Naive thymus-derived CD8-positive, alpha-beta T cell (primary cell): ENCODE data around the gene SDHAF3. TPM values are rescaled to one million over a fixed set of nuclear protein-coding genes. Genes with fewer than 3 reads are reported as not detected.
A peak's percentile ranks its signal among the peaks of the same experiment; 100 is the strongest.
"Not testable (repeated sequence)": the region's sequence is repeated elsewhere in the genome, so short reads cannot be mapped to it uniquely, and the experiment has no call there.

Source experiments
- ATAC-seq, 2 donors: fragments of 150-1000 bp; cut with Tn5 transposase in 1 of 2; sonication (Bioruptor Pico), chemical (Tn5 transposase) in 1 of 2; 1 replicate in 1 of 2; 2 replicates in 1 of 2; pipeline ENCODE4 v1.10.0; 2021; ENCODE audit warnings: mild to moderate bottlenecking in 2 of 2, moderate library complexity in 2 of 2
- POLR2A ChIA-PET: fragments of 350-600 bp; sonication (Branson Sonifier 250); formaldehyde crosslinking; loops from one replicate; lab custom pipeline; 2021; ENCODE audit warnings: antibody characterized with exemption; lab: Charles Lee
- DNase-seq, 10 donors: peaks; one replicate each; pipeline versions ENCODE4 v3.0.0 to v3.0.0-alpha.2; 2020 to 2022
- H3K27ac Mint-ChIP-seq, 10 donors: one replicate each; pipeline ENCODE4 v1.8.0; 2020 to 2022; ENCODE audit warnings: mild to moderate bottlenecking in 10 of 10, mixed read lengths in 10 of 10, moderate library complexity in 4 of 10, inconsistent platforms in 1 of 10
- H3K27me3 Mint-ChIP-seq, 5 donors: one replicate each; pipeline ENCODE4 v1.8.0; 2021 to 2022; ENCODE audit warnings: mixed read lengths in 5 of 5
- H3K36me3 Mint-ChIP-seq, 3 donors: one replicate each; pipeline ENCODE4 v1.8.0; 2020 to 2022; ENCODE audit warnings: mixed read lengths in 3 of 3, mild to moderate bottlenecking in 2 of 3, inconsistent platforms in 1 of 3
- H3K4me1 Mint-ChIP-seq, 4 donors: one replicate each; pipeline ENCODE4 v1.8.0; 2021 to 2022; ENCODE audit warnings: mixed read lengths in 4 of 4
- H3K4me3 Mint-ChIP-seq, 10 donors: one replicate each; pipeline ENCODE4 v1.8.0; 2020 to 2022; ENCODE audit warnings: mild to moderate bottlenecking in 10 of 10, mixed read lengths in 10 of 10, moderate library complexity in 6 of 10, inconsistent platforms in 1 of 10
- H3K9me3 Mint-ChIP-seq, 9 donors: one replicate each; pipeline ENCODE4 v1.8.0; 2020 to 2022; ENCODE audit warnings: mixed read lengths in 9 of 9, mild to moderate bottlenecking in 3 of 9, inconsistent platforms in 1 of 9, moderate library complexity in 1 of 9
- polyA plus RNA-seq, 3 donors: library from polyadenylated mRNA; unstranded; fragments of 300-500 nt; fragmentation: Illumina TruSeq; gene quantifications; one replicate each; pipeline ENCODE4 v1.2.3, GENCODE V29; 2021
- total RNA-seq, 8 experiments: library from RNA in 2 of 8; stranded (reverse) in 2 of 8; gene quantifications; one replicate each; pipeline ENCODE4 v1.2.3 and lab custom pipeline; 2021 to 2026

Gene SDHAF3
- total and polyA plus RNA-seq, 5 experiments from 2014 or later, result 18.3 to 70.9 (median 51.6) TPM

DNA sequence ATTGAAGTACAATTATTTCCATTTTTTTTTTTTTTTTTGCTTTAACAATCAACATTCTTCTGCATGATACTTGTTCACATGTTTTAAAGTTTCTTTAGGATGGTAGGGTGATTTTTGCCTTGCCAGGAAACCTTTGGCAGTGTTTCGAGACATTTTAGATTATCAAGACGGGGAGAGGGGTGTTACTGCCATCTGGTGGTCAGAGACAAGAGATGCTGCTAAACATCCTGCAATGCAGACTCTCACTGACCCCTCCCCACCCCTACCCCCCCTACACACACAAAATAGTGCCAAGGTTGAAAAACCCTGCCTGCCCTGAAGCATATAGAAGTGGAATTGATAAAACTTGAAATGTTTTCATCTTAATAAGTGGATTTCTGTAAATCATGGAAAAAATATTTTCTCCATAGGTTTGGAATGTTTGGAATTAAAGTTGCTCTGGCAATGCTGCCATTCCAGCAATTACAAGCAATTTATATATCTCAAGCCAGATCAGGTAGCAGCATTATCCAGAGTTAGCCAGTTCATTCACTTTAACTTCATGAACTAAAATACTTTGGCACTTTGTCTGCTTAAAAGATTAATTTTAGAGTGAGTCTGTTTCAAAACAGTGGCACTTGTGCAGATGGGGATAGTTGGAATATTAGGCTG, 62.1 kb downstream of the SDHAF3 start:
- POLR2A ChIA-PET, result no interaction called here
- Mint-ChIP-seq H3K4me1 (peaks cover 0 to 5% (median 3%) of the 10 kb centered on the region in 4 donors), H3K9me3 (no peaks in the 10 kb centered on the region), H3K4me3 (no peak overlapping the region), H3K36me3 (peaks cover 0 to 24% (median 9%) of the 10 kb centered on the region in 3 donors), H3K27me3 (no peaks in the 10 kb centered on the region), H3K27ac (no peak overlapping the region)
- ATAC-seq, result peak; percentile 52 to 53
- peak in 9 of 10 donors; percentile 5 to 69 (median 47) for DNase-seq

DNA sequence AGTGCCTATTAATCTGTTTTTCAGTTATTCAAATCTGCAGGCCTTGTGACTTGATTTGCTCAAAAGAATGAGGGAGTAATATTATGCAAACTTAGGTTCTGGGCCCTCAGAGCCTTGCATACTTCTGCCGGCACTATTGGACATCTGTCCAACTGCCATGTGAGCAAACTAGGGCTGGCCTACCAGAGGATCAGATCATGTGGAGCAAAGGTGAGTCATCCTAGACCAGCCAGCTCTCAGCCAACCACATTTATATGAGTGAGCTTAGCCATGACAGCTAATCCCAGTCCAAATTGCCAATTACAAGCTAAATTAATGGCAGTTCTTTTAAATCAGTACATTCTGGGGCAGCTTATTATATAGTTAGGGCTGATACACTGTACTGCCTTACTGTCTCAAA, 69.6 kb downstream of the SDHAF3 start:
- Mint-ChIP-seq H3K4me3 (no peak overlapping the region), H3K36me3 (peaks cover 0 to 22% (median 6%) of the 10 kb centered on the region in 3 donors), H3K27ac (no peak overlapping the region), H3K9me3 (peaks cover 0 to 9% (median 0%) of the 10 kb centered on the region in 9 donors), H3K4me1 (peaks cover 0 to 5% (median 2%) of the 10 kb centered on the region in 4 donors), H3K27me3 (peaks cover 2 to 19% (median 4%) of the 10 kb centered on the region in 5 donors)
- DNase-seq (no peak), ATAC-seq (no peak)
- POLR2A ChIA-PET, result no interaction called here

DNA sequence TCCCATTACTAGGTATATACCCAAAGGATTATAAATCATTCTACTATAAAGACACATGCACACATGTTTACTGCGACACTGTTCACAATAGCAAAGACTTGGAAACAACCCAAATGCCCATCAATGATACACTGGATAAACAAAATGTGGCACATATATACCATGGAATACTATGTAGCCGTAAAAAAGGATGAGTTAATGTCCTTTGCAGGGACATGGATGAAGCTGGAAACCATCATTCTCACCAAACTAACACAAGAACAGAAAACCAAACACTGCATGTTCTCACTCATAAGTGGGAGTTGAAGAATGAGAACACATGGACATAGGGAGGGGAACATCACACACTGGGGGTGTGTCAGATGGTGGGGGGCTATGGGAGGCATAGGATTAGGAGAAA, 78.7 kb downstream of the SDHAF3 start:
- POLR2A ChIA-PET, H3K4me1 Mint-ChIP-seq, DNase-seq, H3K27ac Mint-ChIP-seq, ATAC-seq, H3K4me3 Mint-ChIP-seq: not testable (repeated sequence)
- H3K27me3 Mint-ChIP-seq, result peaks cover 11 to 44% (median 19%) of the 10 kb centered on the region in 5 donors
- H3K36me3 Mint-ChIP-seq, result peaks cover 0 to 13% (median 0%) of the 10 kb centered on the region in 3 donors
- H3K9me3 Mint-ChIP-seq, result peaks cover 0 to 30% (median 11%) of the 10 kb centered on the region in 9 donors

DNA sequence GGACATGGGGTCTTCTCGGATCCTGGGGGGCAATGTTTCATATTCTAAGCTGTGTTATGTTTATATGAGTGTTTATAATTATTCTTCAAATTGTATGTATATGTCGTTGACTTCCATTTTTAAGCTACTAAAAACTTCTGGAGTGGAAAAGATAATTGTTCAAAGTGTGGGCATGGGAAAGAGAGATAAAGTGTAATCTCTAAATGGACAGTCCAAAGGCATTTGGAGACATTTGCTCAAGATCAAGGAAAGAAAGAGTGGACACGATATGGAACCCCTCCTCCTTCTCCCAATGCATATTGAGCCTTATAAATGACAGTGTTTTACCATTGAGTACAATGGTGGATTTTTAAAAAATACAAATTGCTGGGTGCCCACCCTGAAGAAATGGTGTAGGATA, 81.1 kb downstream of the SDHAF3 start:
- Mint-ChIP-seq H3K4me3 (no peak overlapping the region), H3K27ac (no peak overlapping the region), H3K27me3 (peaks cover 10 to 23% (median 14%) of the 10 kb centered on the region in 5 donors), H3K4me1 (no peaks in the 10 kb centered on the region), H3K9me3 (peaks cover 0 to 29% (median 10%) of the 10 kb centered on the region in 9 donors), H3K36me3 (peaks cover 0 to 13% (median 0%) of the 10 kb centered on the region in 3 donors)
- ATAC-seq, result no peak
- POLR2A ChIA-PET, result no interaction called here
- no peak for DNase-seq

DNA sequence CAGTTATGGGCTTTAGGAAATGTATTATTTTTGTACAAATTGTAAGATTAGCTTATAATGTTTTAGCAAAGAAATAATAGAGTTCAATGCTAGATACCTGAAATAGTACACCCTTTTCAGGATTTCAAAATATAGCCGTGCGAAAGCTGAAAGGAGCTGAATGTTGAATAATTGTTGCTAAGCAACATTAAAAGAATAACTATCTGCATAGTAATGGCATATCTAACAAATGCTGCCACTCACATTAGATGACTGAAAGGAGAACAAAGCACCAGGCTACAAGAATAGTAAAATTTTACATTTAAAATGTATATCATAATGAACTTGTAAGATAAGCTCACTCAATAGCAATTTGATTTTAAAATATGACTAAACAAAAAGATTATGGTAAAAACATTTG, 82.5 kb downstream of the SDHAF3 start:
- no peak for DNase-seq
- POLR2A ChIA-PET, result no interaction called here
- H3K36me3 Mint-ChIP-seq, result peaks cover 0 to 6% (median 0%) of the 10 kb centered on the region in 3 donors
- H3K27me3 Mint-ChIP-seq, result peaks cover 10 to 17% (median 14%) of the 10 kb centered on the region in 5 donors
- H3K4me1 Mint-ChIP-seq, result no peaks in the 10 kb centered on the region
- H3K4me3 Mint-ChIP-seq, result no peak overlapping the region
- H3K27ac Mint-ChIP-seq, result no peak overlapping the region
- peaks cover under 1 to 23% (median 5%) of the 10 kb centered on the region in 9 donors for H3K9me3 Mint-ChIP-seq
- ATAC-seq, result no peak

DNA sequence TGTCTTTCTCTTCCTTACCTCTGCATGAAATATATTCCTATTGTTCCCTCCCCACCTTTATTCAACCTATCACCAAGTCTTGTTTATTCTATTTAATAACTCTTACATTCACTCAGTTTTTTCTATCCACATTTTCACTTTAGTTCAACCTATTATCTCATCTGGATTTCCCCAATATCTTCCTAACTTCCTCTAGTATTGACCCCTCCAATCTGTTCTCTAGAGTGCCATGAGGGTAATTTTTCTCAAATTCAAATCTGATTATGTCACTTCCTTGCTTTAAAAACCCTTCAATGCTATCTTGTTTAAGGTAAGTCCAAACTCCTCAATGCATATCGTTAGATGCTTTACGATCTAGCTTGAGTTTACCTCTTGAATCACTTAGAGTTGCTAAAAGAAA, 86.5 kb downstream of the SDHAF3 start:
- Mint-ChIP-seq H3K27ac (no peak overlapping the region), H3K4me3 (no peak overlapping the region), H3K4me1 (no peaks in the 10 kb centered on the region), H3K9me3 (peaks cover 0 to 5% (median 0%) of the 10 kb centered on the region in 9 donors), H3K27me3 (peaks cover 0 to 8% (median 5%) of the 10 kb centered on the region in 5 donors), H3K36me3 (no peaks in the 10 kb centered on the region)
- POLR2A ChIA-PET, result interaction anchor here (0.6 kb wide), 1 partner anchor 1402 kb away, joined by 3 read pairs; no protein-coding TSS in a partner anchor
- no peak for DNase-seq
- ATAC-seq, result no peak

DNA sequence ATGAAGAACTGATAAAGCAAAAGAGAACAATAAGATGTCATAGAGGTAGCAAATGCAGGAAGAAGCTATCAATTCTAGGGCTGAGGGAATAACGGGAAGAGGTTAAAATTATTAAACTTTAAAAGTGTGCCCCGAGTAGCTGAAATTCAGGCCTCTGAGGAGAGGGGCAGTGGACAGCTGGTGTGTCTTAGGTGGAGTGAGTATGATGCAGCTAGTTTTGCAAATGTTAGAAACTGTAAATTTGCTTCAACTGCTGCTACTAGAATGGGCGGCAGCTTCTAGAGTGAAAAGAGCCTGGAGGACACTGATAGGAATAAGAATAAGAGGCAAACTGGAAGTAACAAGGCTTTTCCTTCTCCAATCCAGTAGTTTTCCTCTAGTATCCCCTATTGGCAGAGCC, 87.3 kb downstream of the SDHAF3 start:
- ATAC-seq, result no peak
- H3K36me3 Mint-ChIP-seq, result no peaks in the 10 kb centered on the region

DNA sequence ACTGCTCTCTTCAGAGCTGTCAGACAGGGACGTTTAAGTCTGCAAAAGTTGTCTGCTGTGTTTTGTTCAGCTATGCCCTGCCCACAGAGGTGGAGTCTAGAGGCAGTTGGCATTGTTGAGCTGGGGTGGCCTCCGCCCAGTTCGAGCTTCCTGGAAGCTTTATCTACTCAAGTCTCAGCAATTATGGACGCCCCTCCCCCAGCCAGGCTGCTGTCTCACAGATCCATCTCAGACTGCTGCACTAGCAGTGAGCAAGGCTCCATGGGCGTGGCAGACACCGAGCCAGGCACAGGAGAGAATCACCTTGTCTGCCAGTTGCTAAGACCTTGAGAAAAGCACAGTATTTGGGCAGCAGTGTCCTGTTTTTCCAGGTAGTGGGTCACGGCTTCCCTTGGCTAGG, 98.1 kb downstream of the SDHAF3 start:
- POLR2A ChIA-PET, result no interaction called here
- Mint-ChIP-seq H3K36me3 (peaks cover 0 to 16% (median 0%) of the 10 kb centered on the region in 3 donors), H3K27me3 (peaks cover 19 to 55% (median 27%) of the 10 kb centered on the region in 5 donors), H3K4me1 (no peaks in the 10 kb centered on the region), H3K27ac (no peak overlapping the region), H3K9me3 (peaks cover 6 to 45% (median 20%) of the 10 kb centered on the region in 9 donors), H3K4me3 (no peak overlapping the region)
- DNase-seq, result no peak
- ATAC-seq, result no peak

More for the DNA sequence above, 87.3 kb downstream of the SDHAF3 start:
- H3K27ac Mint-ChIP-seq, result no peak overlapping the region
- POLR2A ChIA-PET, result no interaction called here
- no peak overlapping the region for H3K4me3 Mint-ChIP-seq
- H3K9me3 Mint-ChIP-seq, result peaks cover 0 to 5% (median 0%) of the 10 kb centered on the region in 9 donors
- no peak for DNase-seq
- no peaks in the 10 kb centered on the region for H3K4me1 Mint-ChIP-seq
- peaks cover 0 to 11% (median 5%) of the 10 kb centered on the region in 5 donors for H3K27me3 Mint-ChIP-seq

DNA sequence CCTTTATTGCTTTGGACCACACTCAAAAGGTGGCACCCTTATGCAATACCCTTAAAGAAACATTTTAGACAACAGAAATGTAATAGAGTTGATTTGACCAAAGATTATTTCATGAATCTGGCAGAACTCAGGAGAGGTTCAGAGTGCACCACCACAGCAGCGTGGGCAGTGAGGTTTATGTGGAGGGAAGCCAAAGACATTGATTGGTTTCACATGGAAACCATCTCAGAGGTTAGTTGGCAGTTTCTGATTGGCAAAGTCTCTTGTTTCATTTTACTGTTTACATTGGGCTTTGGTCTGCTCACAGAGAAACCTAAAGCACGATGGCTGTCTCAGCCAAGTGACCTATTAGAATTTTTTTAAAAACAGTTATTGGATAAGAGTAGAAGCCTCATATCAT, 101.3 kb downstream of the SDHAF3 start:
- Mint-ChIP-seq H3K9me3 (peaks cover 6 to 27% (median 13%) of the 10 kb centered on the region in 9 donors), H3K4me1 (no peaks in the 10 kb centered on the region), H3K36me3 (peaks cover 0 to 7% (median 0%) of the 10 kb centered on the region in 3 donors), H3K27me3 (peaks cover 17 to 72% (median 42%) of the 10 kb centered on the region in 5 donors), H3K27ac (no peak overlapping the region), H3K4me3 (no peak overlapping the region)
- no peak for DNase-seq
- POLR2A ChIA-PET, result no interaction called here
- ATAC-seq, result no peak

DNA sequence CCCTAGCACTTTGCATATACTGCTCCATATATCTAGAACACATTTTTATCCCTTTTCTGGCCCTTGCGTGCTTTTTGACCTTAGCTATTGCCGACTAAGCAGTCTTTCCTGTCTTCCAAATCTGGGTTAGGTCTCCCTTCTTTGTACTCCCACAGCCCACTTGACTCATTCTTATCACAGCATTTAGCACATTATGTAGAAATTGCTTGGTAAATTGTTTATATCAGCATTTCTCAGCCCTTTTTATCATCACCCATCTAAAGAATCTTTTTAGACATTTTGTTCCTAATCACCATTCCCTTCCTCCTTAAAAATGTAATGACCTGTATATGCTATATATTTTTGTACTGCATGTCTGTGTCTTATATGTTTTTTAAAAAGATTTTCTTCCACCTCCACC, 101.7 kb downstream of the SDHAF3 start:
- peaks cover 16 to 67% (median 40%) of the 10 kb centered on the region in 5 donors for H3K27me3 Mint-ChIP-seq
- no peak for ATAC-seq
- DNase-seq, result no peak
- peaks cover 0 to 6% (median 0%) of the 10 kb centered on the region in 3 donors for H3K36me3 Mint-ChIP-seq
- H3K9me3 Mint-ChIP-seq, result peaks cover 6 to 25% (median 13%) of the 10 kb centered on the region in 9 donors
- H3K4me1 Mint-ChIP-seq, result no peaks in the 10 kb centered on the region
- H3K4me3 Mint-ChIP-seq, result no peak overlapping the region
- no peak overlapping the region for H3K27ac Mint-ChIP-seq
- POLR2A ChIA-PET, result no interaction called here

DNA sequence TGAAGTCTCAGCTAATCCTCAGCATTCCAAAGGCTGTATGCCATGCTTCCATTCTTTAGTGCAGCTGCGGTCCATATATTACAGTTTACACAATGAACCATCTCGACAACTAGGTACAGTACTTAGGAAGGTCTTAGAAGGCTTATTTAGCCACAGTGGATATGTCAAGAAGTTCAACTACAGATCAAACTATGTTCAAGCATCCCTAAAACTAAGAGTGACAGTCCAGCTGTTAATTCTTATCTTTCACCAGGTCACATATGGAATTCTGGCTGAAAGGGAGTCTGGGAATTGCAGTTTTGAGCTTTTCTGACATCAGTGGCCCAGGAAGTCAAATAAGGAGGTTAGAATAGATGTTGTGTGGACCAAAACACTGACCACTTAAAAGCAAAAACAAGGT, 106.8 kb downstream of the SDHAF3 start:
- Mint-ChIP-seq H3K4me3 (no peak overlapping the region), H3K4me1 (no peaks in the 10 kb centered on the region), H3K27me3 (peaks cover 10 to 36% (median 22%) of the 10 kb centered on the region in 5 donors), H3K36me3 (no peaks in the 10 kb centered on the region), H3K9me3 (peaks cover 0 to 4% (median 0%) of the 10 kb centered on the region in 9 donors), H3K27ac (no peak overlapping the region)
- no peak for ATAC-seq
- DNase-seq, result no peak
- POLR2A ChIA-PET, result no interaction called here

DNA sequence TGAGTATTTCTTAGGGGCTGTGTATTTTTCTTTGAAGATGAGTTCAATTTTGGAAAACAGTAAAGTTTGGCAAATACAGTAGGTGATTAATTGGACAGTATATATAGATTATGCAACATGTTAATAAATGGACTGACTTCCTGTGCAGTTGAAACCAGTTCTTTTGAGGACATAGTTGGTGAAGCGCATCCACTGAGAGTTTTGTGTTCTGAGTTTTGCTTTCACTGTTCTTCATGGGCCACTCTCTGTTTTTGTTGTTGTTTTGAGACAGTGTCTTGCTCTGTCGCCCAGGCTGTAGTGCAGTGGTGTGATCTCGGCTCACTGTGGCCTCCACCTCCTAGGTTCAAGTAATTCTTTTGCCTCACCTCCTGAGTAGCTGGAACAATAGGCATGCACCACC, 109.0 kb downstream of the SDHAF3 start:
- Mint-ChIP-seq H3K27ac (no peak overlapping the region), H3K9me3 (peaks cover 0 to 5% (median 0%) of the 10 kb centered on the region in 9 donors), H3K27me3 (peaks cover 7 to 32% (median 20%) of the 10 kb centered on the region in 5 donors), H3K4me1 (no peaks in the 10 kb centered on the region), H3K36me3 (peaks cover 0 to 4% (median 0%) of the 10 kb centered on the region in 3 donors), H3K4me3 (no peak overlapping the region)
- ATAC-seq (no peak), DNase-seq (no peak)
- POLR2A ChIA-PET, result no interaction called here
